K562 (cell line): Measurements from ENCODE around the gene DAD1. TPM values are rescaled to one million over a fixed set of nuclear protein-coding genes. Genes with fewer than 3 reads are reported as not detected.

Experiments used
- ATAC-seq: fragments of 200-7000 bp; cut with Tn5 transposase; 3 replicates; pipeline ENCODE4 v1.9.1; 2020; ENCODE audit warnings: moderate library complexity
- BruUV-seq: library from RNA; stranded (reverse); fragments of 400-500 nt; replicated peaks from 2 replicates; lab custom pipeline; 2021; lab: Mats Ljungman, UMichigan
- CTCF ChIA-PET: fragments of 300-600 bp; formaldehyde crosslinking; extraction: SDS; loops from one replicate; lab custom pipeline; 2021; ENCODE audit warnings: low intra/inter-chr PET ratio; lab: Yijun Ruan, JAX
- POLR2A ChIA-PET: fragments of 300-600, 350-650 bp; sonication (Branson Sonifier 250); formaldehyde crosslinking; extraction: SDS; loops from one replicate; lab custom pipeline; 2021; ENCODE audit warnings: antibody characterized with exemption, inconsistent platforms; lab: Yijun Ruan, JAX
- DNase-seq, 4 experiments: peaks; one replicate each; pipeline versions ENCODE4 v3.0.0 to v3.0.0-alpha.2; 2011 to 2018; ENCODE audit warnings: low spot score in 3 of 4, mixed read lengths in 3 of 4; ENCODE audit errors: extremely low read depth in 1 of 4
- FAIRE-seq: peaks from 2 replicates; lab custom pipeline; 2011; peaks lifted over from hg19 to GRCh38; lab: Jason Lieb, UNC
- H2AFZ ChIP-seq: 2 replicates; pipeline ENCODE4 v1.6.0; 2011; ENCODE audit warnings: low read depth, low read length, control low read depth, inconsistent platforms
- H3K27ac ChIP-seq: fragments of 200-600 bp; 3 replicates; pipeline ENCODE4 v1.8.0; 2011; ENCODE audit warnings: low read depth, mild to moderate bottlenecking, control low read depth, inconsistent platforms, low read length, moderate library complexity, mixed read lengths; ENCODE audit errors: extremely low read depth
- H3K27me3 ChIP-seq, 2 experiments: fragments of 300-600 bp in 1 of 2; 2 replicates in 1 of 2; 3 replicates in 1 of 2; pipeline versions ENCODE4 v1.6.0 to v1.8.0; 2011; ENCODE audit warnings: inconsistent platforms in 2 of 2, low read length in 2 of 2, mild to moderate bottlenecking in 1 of 2, mixed read lengths in 1 of 2, moderate library complexity in 1 of 2; ENCODE audit not compliant: control insufficient read depth in 2 of 2, insufficient read depth in 2 of 2
- H3K36me3 ChIP-seq: fragments of 300-600 bp; 3 replicates; pipeline ENCODE4 v1.8.0; 2011; ENCODE audit warnings: mild to moderate bottlenecking, low read length, inconsistent platforms; ENCODE audit not compliant: control insufficient read depth, insufficient read depth
- H3K4me1 ChIP-seq, 2 experiments: fragments of 200-600 bp in 1 of 2; replicated peaks in 1 of 2; 2 replicates in 1 of 2; 3 replicates in 1 of 2; pipeline versions ENCODE4 v1.5.1 to v1.8.0; 2011; ENCODE audit warnings: inconsistent platforms in 2 of 2, low read length in 2 of 2, mild to moderate bottlenecking in 1 of 2, mixed read lengths in 1 of 2, moderate library complexity in 1 of 2; ENCODE audit not compliant: control insufficient read depth in 2 of 2, insufficient read depth in 2 of 2
- H3K4me2 ChIP-seq: 2 replicates; pipeline ENCODE4 v1.6.1; 2011; ENCODE audit warnings: low read length, control low read depth, inconsistent platforms, mixed read lengths; ENCODE audit not compliant: insufficient read depth
- H3K4me3 ChIP-seq: fragments of 200-600 bp; sonication (generic), shearing (Covaris generic); 2 replicates; pipeline ENCODE4 v1.5.1; 2016; ENCODE audit warnings: control low read depth, inconsistent platforms
- H3K79me2 ChIP-seq: fragments of 200-600 bp; 3 replicates; pipeline ENCODE4 v1.8.0; 2011; ENCODE audit warnings: low read length, inconsistent platforms; ENCODE audit not compliant: control insufficient read depth, insufficient read depth
- H3K9ac ChIP-seq, 2 experiments: 2 replicates each; pipeline versions ENCODE4 v1.6.0 to v1.6.1; 2011; ENCODE audit warnings: low read depth in 2 of 2, low read length in 2 of 2, control low read depth in 1 of 2, inconsistent platforms in 1 of 2, mild to moderate bottlenecking in 1 of 2, mixed read lengths in 1 of 2; ENCODE audit not compliant: insufficient read depth in 1 of 2
- H3K9me1 ChIP-seq: one replicate; pipeline ENCODE4 v1.6.0; 2011; ENCODE audit warnings: inconsistent platforms, mild to moderate bottlenecking, low read length, moderate library complexity; ENCODE audit not compliant: control insufficient read depth, insufficient read depth
- H3K9me3 ChIP-seq: replicated peaks from 2 replicates; pipeline ENCODE4 v1.5.1; 2011; ENCODE audit warnings: low read depth, low read length, inconsistent platforms; ENCODE audit not compliant: control insufficient read depth, insufficient read depth
- H4K20me1 ChIP-seq: replicated peaks from 2 replicates; pipeline ENCODE4 v1.6.1; 2011; ENCODE audit warnings: low read length, inconsistent platforms, mixed read lengths; ENCODE audit not compliant: control insufficient read depth, insufficient read depth
- CEBPG ChIP-seq, 3 experiments: fragments of 200-800 bp in 1 of 3; sonication (Bioruptor generic) in 1 of 3; sonication (generic) in 1 of 3; formaldehyde crosslinking in 1 of 3; IDR thresholded peaks in 2 of 3; conservative IDR thresholded peaks in 1 of 3; 2 replicates each; pipeline versions ENCODE4 v1.6.1 to v1.8.0; 2016 to 2022; ENCODE audit warnings: missing compliant biosample characterization in 2 of 3, missing genetic modification characterization in 2 of 3, mild to moderate bottlenecking in 1 of 3, missing genetic modification reagents in 1 of 3
- RFX7 ChIP-seq: fragments of 250-450 bp; sonication (Bioruptor Pico); IDR thresholded peaks from 2 replicates; pipeline ENCODE4 v1.5.1; 2021; ENCODE audit warnings: mild to moderate bottlenecking
- WGBS: fragments of 100-300 bp; shearing (Covaris generic); methylation state at CpG from one replicate; pipeline ENCODE4 v1.1.6; 2016; ENCODE audit warnings: low coverage, mixed read lengths; ENCODE audit not compliant: insufficient coverage; ENCODE audit errors: missing lambda C conversion rate; 5-methylcytosine and 5-hydroxymethylcytosine counted together
- in situ Hi-C: fragments of 300-500 bp; cut with MboI; formaldehyde crosslinking; loops from 4 replicates; pipeline ENCODE4 v1.15.0; 2018; ENCODE audit warnings: inconsistent platforms, mixed read lengths
- intact Hi-C: fragments of 100-400 bp; cut with micrococcal nuclease; formaldehyde crosslinking; loops from 2 replicates; pipeline ENCODE4 v1.14.2; 2022
- polyA plus RNA-seq, 8 experiments: library from polyadenylated mRNA; depleted of rRNA in 4 of 8; stranded (reverse) in 5 of 8; unstranded in 3 of 8; fragments of >200 nt; fragmentation: Nextera tagmentation in 2 of 8; fragmentation: Illumina TruSeq in 1 of 8; extraction: Ambion mirVana in 2 of 8; extraction: Trizol in 1 of 8; gene quantifications; 2 replicates each; pipeline versions ENCODE4 v1.2.1 to v1.2.3, GENCODE V29; 2011 to 2014; ENCODE audit warnings: inconsistent platforms in 1 of 8, missing spikeins in 1 of 8
- total RNA-seq, 7 experiments: library from RNA; depleted of rRNA in 6 of 7; stranded (reverse); fragments of >200 nt in 6 of 7; fragmentation: Illumina TruSeq in 2 of 7; extraction: Trizol in 2 of 7; gene quantifications; 2 replicates each; pipeline versions ENCODE4 v1.2.1 to v1.2.3, GENCODE V29; 2011 to 2021; ENCODE audit warnings: low replicate concordance in 1 of 7

DAD1 gene
- total and polyA plus RNA-seq, 9 of the 15 experiments (the other 6 are each of a cell fraction or from before 2014, with no cell fraction given): 104 to 617 (median 222) TPM

GRCh38 chr14:22538671-22539228, 50.3 kb downstream of the DAD1 start:
- H3K4me3 ChIP-seq: no peak overlapping the region
- H4K20me1 ChIP-seq: no peaks in the 10 kb centered on the region
- FAIRE-seq: no peak
- no peak for ATAC-seq
- CTCF ChIA-PET: no interaction called here
- no peaks in the 10 kb centered on the region for H3K36me3 ChIP-seq
- in situ Hi-C loops (no loop called here), intact Hi-C loops (no loop called here)
- POLR2A ChIA-PET: no interaction called here
- DNase-seq: no peak
- H3K9me3 ChIP-seq: no peaks in the 10 kb centered on the region
- BruUV-seq: no TSS peak
- no peak overlapping the region for H3K4me2 ChIP-seq
- no peaks in the 10 kb centered on the region for H3K9me1 ChIP-seq
- no peak overlapping the region for H2AFZ ChIP-seq
- H3K4me1 ChIP-seq: peaks cover 0 to 20% of the 10 kb centered on the region in 2 experiments; a peak in 4 of 5 replicates
- 23% methylated on average over 2 of the region's 5 CpGs for WGBS
- H3K9ac ChIP-seq: no peak overlapping the region
- H3K27me3 ChIP-seq: no peaks in the 10 kb centered on the region
- TF ChIP-seq RFX7 (CRISPR knock-in tag): no peak
- no peak for TF ChIP-seq CEBPG (CRISPR knock-in tag; IDR thresholded peaks at IDR 0.05)
- TF ChIP-seq CEBPG (tag; conservative IDR thresholded peaks at IDR 0.05 in 1 of 2, IDR thresholded peaks at IDR 0.05 in 1 of 2): peak; percentile 29 to 31; a peak in 1 of 4 replicates
- H3K27ac ChIP-seq: no peak overlapping the region
- no peaks in the 10 kb centered on the region for H3K79me2 ChIP-seq
